ENCODE data around the gene TMEM255B.

- no peak for TF ChIP-seq CTCF (IDR thresholded peaks at IDR 0.05)
- no peak for TF ChIP-seq POLR2A (IDR thresholded peaks at IDR 0.05)
These were observed 14.6 kb upstream of the TMEM255B start for GRCh38 chr13:113744197-113745000.
